Sigmoid colon (tissue), 7 donors: Measurements from ENCODE around the gene GTF3C1. TPM values are rescaled to one million over a fixed set of nuclear protein-coding genes. Genes with fewer than 3 reads are reported as not detected.

Experiments
- DNase-seq: peaks from one replicate; pipeline ENCODE4 v3.0.0-alpha.2; 2019
- H3K27ac ChIP-seq, 4 donors: fragments of 200-600 bp; sonication (generic); one replicate each; pipeline ENCODE4 v1.5.1; 2016 to 2019; ENCODE audit warnings: mild to moderate bottlenecking in 1 of 4
- H3K27me3 ChIP-seq, 3 donors: fragments of 200-600 bp; sonication (generic); one replicate each; pipeline ENCODE4 v1.5.1; 2019; ENCODE audit warnings: mild to moderate bottlenecking in 1 of 3
- H3K36me3 ChIP-seq, 4 donors: fragments of 200-600 bp; sonication (generic); one replicate each; pipeline ENCODE4 v1.5.1; 2016 to 2019
- H3K4me1 ChIP-seq, 4 donors: fragments of 200-600 bp; sonication (generic); one replicate each; pipeline ENCODE4 v1.5.1; 2017 to 2019
- H3K4me3 ChIP-seq, 4 donors: fragments of 200-600 bp; sonication (generic); one replicate each; pipeline ENCODE4 v1.5.1; 2017 to 2019; ENCODE audit warnings: mild to moderate bottlenecking in 2 of 4, moderate library complexity in 1 of 4
- H3K9me3 ChIP-seq, 4 donors: fragments of 200-600 bp in 3 of 4; sonication (generic) in 3 of 4; one replicate each; pipeline versions ENCODE4 v1.5.1 to v1.6.1; 2013 to 2019
- CTCF ChIP-seq, 4 experiments: fragments of 450-650 bp in 3 of 4; fragments of 200-600 bp in 1 of 4; IDR thresholded peaks; one replicate each; pipeline ENCODE4 v1.5.1; 2016 to 2019; ENCODE audit warnings: antibody characterized with exemption in 4 of 4, mild to moderate bottlenecking in 3 of 4, moderate library complexity in 2 of 4
- EP300 ChIP-seq, 4 donors: sonication (generic); formaldehyde crosslinking; IDR thresholded peaks; one replicate each; pipeline ENCODE4 v1.6.1; 2017; ENCODE audit warnings: antibody characterized with exemption in 4 of 4
- POLR2A ChIP-seq, 2 donors: fragments of 450-650 bp; IDR thresholded peaks; one replicate each; pipeline ENCODE4 v1.6.1; 2016; ENCODE audit warnings: antibody characterized with exemption in 2 of 2, mild to moderate bottlenecking in 2 of 2, moderate library complexity in 2 of 2
- POLR2AphosphoS5 ChIP-seq, 4 donors: sonication (generic); formaldehyde crosslinking; IDR thresholded peaks; one replicate each; pipeline ENCODE4 v1.6.1; 2017; ENCODE audit warnings: antibody characterized with exemption in 4 of 4
- WGBS, 2 donors: extraction: QIAGEN DNeasy Blood & Tissue Kit; methylation state at CpG; one replicate each; pipeline ENCODE4 v1.1.7; 2013; 5-methylcytosine and 5-hydroxymethylcytosine counted together
- intact Hi-C: fragments of 100-400 bp; cut with DNase I; formaldehyde crosslinking; loops from one replicate; pipeline ENCODE4 v1.15.1; 2023
- polyA plus RNA-seq, 3 donors: library from polyadenylated mRNA; stranded (reverse); fragments of 200-250 nt; gene quantifications; one replicate each; pipeline ENCODE4 v1.2.3, GENCODE V29; 2013
- total RNA-seq, 4 donors: library from RNA; depleted of rRNA; stranded (reverse); fragments of >200 nt; gene quantifications; one replicate each; pipeline ENCODE4 v1.1.0, GENCODE V29; 2016
- donor health status: healthy with polysubstance abuse.
- donor health status: Bipolar disorder and iron deficiency.
- donor health status: healthy.

Gene GTF3C1
- total and polyA plus RNA-seq, 7 donors = 9.0 to 74.2 (median 37.5) TPM

- peaks cover 37 to 100% (median 79%) of the 10 kb centered on the region in 4 donors for H3K36me3 ChIP-seq
- H3K27me3 ChIP-seq = no peaks in the 10 kb centered on the region
- H3K9me3 ChIP-seq = no peaks in the 10 kb centered on the region
- no peaks in the 10 kb centered on the region for H3K4me1 ChIP-seq
- TF ChIP-seq CTCF (IDR thresholded peaks at IDR 0.05) = no peak
- TF ChIP-seq POLR2A (IDR thresholded peaks at IDR 0.05) = no peak
- no peak for TF ChIP-seq EP300 (IDR thresholded peaks at IDR 0.05)
- TF ChIP-seq POLR2AphosphoS5 (IDR thresholded peaks at IDR 0.05) = no peak
- no peak overlapping the region for H3K27ac ChIP-seq
- no peak overlapping the region for H3K4me3 ChIP-seq
- no peak for DNase-seq
- WGBS, 2 donors = 84 to 96% methylated on average over 2 of the region's 2 CpGs
- intact Hi-C loops = no loop called here
Observed at GRCh38 chr16:27539120-27539519, 10.6 kb downstream of the GTF3C1 start.

- Histone ChIP-seq H3K27me3 (no peaks in the 10 kb centered on the region), H3K4me1 (no peaks in the 10 kb centered on the region), H3K36me3 (peaks cover 31 to 100% (median 78%) of the 10 kb centered on the region in 4 donors), H3K9me3 (no peaks in the 10 kb centered on the region), H3K27ac (no peak overlapping the region), H3K4me3 (no peak overlapping the region)
- TF ChIP-seq CTCF (IDR thresholded peaks at IDR 0.05) = no peak
- TF ChIP-seq POLR2AphosphoS5 (IDR thresholded peaks at IDR 0.05) = no peak
- TF ChIP-seq EP300 (IDR thresholded peaks at IDR 0.05) = no peak
- TF ChIP-seq POLR2A (IDR thresholded peaks at IDR 0.05) = no peak
- 78 to 94% methylated on average over 5 of the region's 5 CpGs for WGBS, 2 donors
- DNase-seq = no peak
- intact Hi-C loops = no loop called here
Observed at GRCh38 chr16:27538528-27538927, 11.2 kb downstream of the GTF3C1 start.

- WGBS, 2 donors = 94 to 95% methylated on average over 4 of the region's 4 CpGs
- intact Hi-C loops = no loop called here
- H3K27me3 ChIP-seq = no peaks in the 10 kb centered on the region
Observed at GRCh38 chr16:27534256-27534655, 15.5 kb downstream of the GTF3C1 start.

GRCh38 chr16:27531826-27532800 lies 17.6 kb downstream of the GTF3C1 start:
- WGBS, 2 donors = 67 to 90% methylated on average over 19 of the region's 19 CpGs
- TF ChIP-seq POLR2A (IDR thresholded peaks at IDR 0.05) (no peak), CTCF (IDR thresholded peaks at IDR 0.05) (no peak), POLR2AphosphoS5 (IDR thresholded peaks at IDR 0.05) (no peak), EP300 (IDR thresholded peaks at IDR 0.05) (no peak)
- H3K9me3 ChIP-seq = no peaks in the 10 kb centered on the region
- H3K27me3 ChIP-seq = no peaks in the 10 kb centered on the region
- intact Hi-C loops = no loop called here
- no peak for DNase-seq
- H3K27ac ChIP-seq = no peak overlapping the region
- peaks cover 16 to 100% (median 75%) of the 10 kb centered on the region in 4 donors for H3K36me3 ChIP-seq
- H3K4me3 ChIP-seq = no peak overlapping the region
- H3K4me1 ChIP-seq = no peaks in the 10 kb centered on the region

More at GRCh38 chr16:27534256-27534655, 15.5 kb downstream of the GTF3C1 start:
- no peak overlapping the region for H3K4me3 ChIP-seq
- no peak overlapping the region for H3K27ac ChIP-seq
- peaks cover 12 to 100% (median 71%) of the 10 kb centered on the region in 4 donors for H3K36me3 ChIP-seq
- H3K4me1 ChIP-seq = no peaks in the 10 kb centered on the region
- no peaks in the 10 kb centered on the region for H3K9me3 ChIP-seq
- no peak for DNase-seq
- no peak for TF ChIP-seq POLR2AphosphoS5 (IDR thresholded peaks at IDR 0.05)
- no peak for TF ChIP-seq POLR2A (IDR thresholded peaks at IDR 0.05)
- TF ChIP-seq EP300 (IDR thresholded peaks at IDR 0.05) = no peak
- no peak for TF ChIP-seq CTCF (IDR thresholded peaks at IDR 0.05)
